ENCODE data around the gene C1QTNF5.

- TF ChIP-seq CTCF (IDR thresholded peaks at IDR 0.05; ENCODE audit: insufficient read depth, low read length) (no peak), POLR2AphosphoS5 (IDR thresholded peaks at IDR 0.05; ENCODE audit: low read depth) (no peak)
Observed at GRCh38 chr11:119345685-119346084, 5.0 kb upstream of the C1QTNF5 start.

All from HL-60 (cell line).